Activated CD8-positive, alpha-beta T cell treated with anti-CD3 and anti-CD28 coated beads for 36 hours (primary cell): ENCODE results near the gene SNX22. TPM values are rescaled to one million over a fixed set of nuclear protein-coding genes. Genes with fewer than 3 reads are reported as not detected.

Experiments
- ATAC-seq: fragments of 200-7000 bp; cut with Tn5 transposase; one replicate; pipeline ENCODE4 v1.10.0; 2021; ENCODE audit warnings: mild to moderate bottlenecking, moderate library complexity
- CTCF ChIA-PET: fragments of 350-600 bp; sonication (Branson Sonifier 250); formaldehyde crosslinking; loops from one replicate; lab custom pipeline; 2021; ENCODE audit warnings: antibody characterized with exemption; lab: Charles Lee
- POLR2A ChIA-PET: fragments of 350-600 bp; sonication (Branson Sonifier 250); formaldehyde crosslinking; loops from one replicate; lab custom pipeline; 2021; ENCODE audit warnings: antibody characterized with exemption; lab: Charles Lee
- DNase-seq: peaks from one replicate; pipeline ENCODE4 v3.0.0-alpha.2; 2020
- H3K27ac Mint-ChIP-seq: one replicate; pipeline ENCODE4 v1.8.0; 2021; ENCODE audit warnings: mild to moderate bottlenecking, mixed read lengths
- H3K27me3 Mint-ChIP-seq: one replicate; pipeline ENCODE4 v1.8.0; 2021; ENCODE audit warnings: mixed read lengths
- H3K36me3 Mint-ChIP-seq: one replicate; pipeline ENCODE4 v1.8.0; 2021; ENCODE audit warnings: low read depth, mixed read lengths
- H3K4me1 Mint-ChIP-seq: one replicate; pipeline ENCODE4 v1.8.0; 2021; ENCODE audit warnings: low read depth, mixed read lengths
- H3K4me3 Mint-ChIP-seq: one replicate; pipeline ENCODE4 v1.8.0; 2021; ENCODE audit warnings: mild to moderate bottlenecking, moderate library complexity, mixed read lengths
- H3K9me3 Mint-ChIP-seq: one replicate; pipeline ENCODE4 v1.8.0; 2021; ENCODE audit warnings: mixed read lengths
- CTCF ChIP-seq: fragments of 200-600 bp; IDR thresholded peaks from one replicate; pipeline ENCODE4 v1.8.0; 2022; ENCODE audit warnings: antibody characterized with exemption, mild to moderate bottlenecking
- intact Hi-C: fragments of 100-400 bp; cut with micrococcal nuclease; formaldehyde crosslinking; loops from one replicate; pipeline ENCODE4 v1.10.0; 2022
- total RNA-seq, 2 experiments: library from RNA; stranded (reverse); gene quantifications; one replicate each; pipeline ENCODE4 v1.2.3, GENCODE V29; 2021

The SNX22 gene
- total RNA-seq, 2 experiments from 2014 or later, result 1.6 to 1.8 TPM

- no peaks in the 10 kb centered on the region for H3K9me3 Mint-ChIP-seq
- no peak for TF ChIP-seq CTCF
- H3K4me3 Mint-ChIP-seq, result no peak overlapping the region
- no peak for ATAC-seq
- CTCF ChIA-PET, result interaction anchor here (0.9 to 1.6 kb wide), 2 partner anchors 16 kb away, joined by 4 to 10 read pairs; no protein-coding TSS in a partner anchor
- POLR2A ChIA-PET, result interaction anchor here (0.6 kb wide), 2 partner anchors 8 to 918 kb away, joined by 4 to 5 read pairs; no protein-coding TSS in a partner anchor
- intact Hi-C loops, result no loop called here
- H3K36me3 Mint-ChIP-seq, result peaks cover 22% of the 10 kb centered on the region
- no peaks in the 10 kb centered on the region for H3K27me3 Mint-ChIP-seq
- peaks cover 3% of the 10 kb centered on the region for H3K4me1 Mint-ChIP-seq
- H3K27ac Mint-ChIP-seq, result no peak overlapping the region
- no peak for DNase-seq
These were observed 14.2 kb upstream of the SNX22 start for GRCh38 chr15:64137226-64137833.

GRCh38 chr15:64138331-64138941 lies 13.1 kb upstream of the SNX22 start:
- TF ChIP-seq CTCF, result no peak
- ChIA-PET CTCF (interaction anchor here (1.6 kb wide), 1 partner anchor 15 kb away, joined by 10 read pairs; no protein-coding TSS in a partner anchor), POLR2A (interaction anchor here (0.6 kb wide), 1 partner anchor 917 kb away, joined by 5 read pairs; no protein-coding TSS in a partner anchor)
- no peak for DNase-seq
- Mint-ChIP-seq H3K4me3 (no peak overlapping the region), H3K27me3 (no peaks in the 10 kb centered on the region), H3K36me3 (peaks cover 25% of the 10 kb centered on the region), H3K9me3 (no peaks in the 10 kb centered on the region), H3K4me1 (peaks cover 3% of the 10 kb centered on the region), H3K27ac (no peak overlapping the region)
- intact Hi-C loops, result no loop called here
- no peak for ATAC-seq

GRCh38 chr15:64141798-64142512 lies 9.6 kb upstream of the SNX22 start:
- H3K4me3 Mint-ChIP-seq, result no peak overlapping the region
- H3K36me3 Mint-ChIP-seq, result peaks cover 9% of the 10 kb centered on the region
- intact Hi-C loops, result no loop called here
- no peaks in the 10 kb centered on the region for H3K9me3 Mint-ChIP-seq
- POLR2A ChIA-PET, result no interaction called here
- CTCF ChIA-PET, result interaction anchor here (5.9 kb wide), 1 partner anchor 12 kb away, joined by 34 read pairs; no protein-coding TSS in a partner anchor
- ATAC-seq (no peak), DNase-seq (no peak)
- no peak for TF ChIP-seq CTCF
- H3K27me3 Mint-ChIP-seq, result no peaks in the 10 kb centered on the region
- H3K4me1 Mint-ChIP-seq, result peaks cover 3% of the 10 kb centered on the region
- H3K27ac Mint-ChIP-seq, result peak overlapping the region; percentile 66

GRCh38 chr15:64143276-64143675 lies 8.3 kb upstream of the SNX22 start:
- Mint-ChIP-seq H3K36me3 (peaks cover 6% of the 10 kb centered on the region), H3K27me3 (no peaks in the 10 kb centered on the region)
- POLR2A ChIA-PET, result no interaction called here

More at GRCh38 chr15:64143276-64143675, 8.3 kb upstream of the SNX22 start:
- H3K4me3 Mint-ChIP-seq, result no peak overlapping the region
- TF ChIP-seq CTCF, result no peak
- peaks cover 3% of the 10 kb centered on the region for H3K4me1 Mint-ChIP-seq
- H3K9me3 Mint-ChIP-seq, result no peaks in the 10 kb centered on the region
- ATAC-seq (no peak), DNase-seq (no peak)
- CTCF ChIA-PET, result interaction anchor here (5.9 kb wide), 1 partner anchor 11 kb away, joined by 34 read pairs; no protein-coding TSS in a partner anchor
- intact Hi-C loops, result no loop called here
- H3K27ac Mint-ChIP-seq, result no peak overlapping the region
